Neural cell (in vitro differentiated cells): ENCODE data around the gene ILF2.

ENCODE experiments used
- TF ChIP-seq, protein P1 (sequence below): fragments of 450-650 bp; IDR thresholded peaks from 2 replicates; pipeline ENCODE4 v1.5.1; 2014; ENCODE audit warnings: antibody characterized with exemption, mild to moderate bottlenecking, moderate library complexity; ENCODE audit not compliant: poor library complexity, severe bottlenecking
- TF ChIP-seq, protein P2 (sequence below): IDR thresholded peaks from 2 replicates; pipeline ENCODE4 v1.6.1; 2012; ENCODE audit warnings: borderline replicate concordance

DNA sequence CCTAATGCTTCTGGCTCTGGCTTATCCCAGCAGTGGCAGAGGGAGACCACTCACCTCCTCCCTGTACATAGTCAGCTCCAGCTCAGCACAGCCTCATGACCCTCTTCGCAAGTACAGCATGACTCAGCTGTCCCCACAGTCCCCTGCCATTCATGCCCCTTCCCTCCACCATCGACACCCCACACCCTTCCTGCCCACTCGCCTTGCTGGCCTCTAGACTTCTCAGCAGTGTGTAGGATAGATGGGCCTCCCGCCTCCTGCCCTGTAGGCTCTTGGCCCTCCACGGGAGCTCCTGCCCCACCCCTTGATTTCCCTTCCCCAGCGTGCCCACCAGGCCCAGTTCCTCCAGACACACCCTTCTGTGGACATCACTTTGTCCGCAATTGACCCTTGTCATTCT, 17.5 kb upstream of the ILF2 start:
- TF ChIP-seq, protein P1, sequence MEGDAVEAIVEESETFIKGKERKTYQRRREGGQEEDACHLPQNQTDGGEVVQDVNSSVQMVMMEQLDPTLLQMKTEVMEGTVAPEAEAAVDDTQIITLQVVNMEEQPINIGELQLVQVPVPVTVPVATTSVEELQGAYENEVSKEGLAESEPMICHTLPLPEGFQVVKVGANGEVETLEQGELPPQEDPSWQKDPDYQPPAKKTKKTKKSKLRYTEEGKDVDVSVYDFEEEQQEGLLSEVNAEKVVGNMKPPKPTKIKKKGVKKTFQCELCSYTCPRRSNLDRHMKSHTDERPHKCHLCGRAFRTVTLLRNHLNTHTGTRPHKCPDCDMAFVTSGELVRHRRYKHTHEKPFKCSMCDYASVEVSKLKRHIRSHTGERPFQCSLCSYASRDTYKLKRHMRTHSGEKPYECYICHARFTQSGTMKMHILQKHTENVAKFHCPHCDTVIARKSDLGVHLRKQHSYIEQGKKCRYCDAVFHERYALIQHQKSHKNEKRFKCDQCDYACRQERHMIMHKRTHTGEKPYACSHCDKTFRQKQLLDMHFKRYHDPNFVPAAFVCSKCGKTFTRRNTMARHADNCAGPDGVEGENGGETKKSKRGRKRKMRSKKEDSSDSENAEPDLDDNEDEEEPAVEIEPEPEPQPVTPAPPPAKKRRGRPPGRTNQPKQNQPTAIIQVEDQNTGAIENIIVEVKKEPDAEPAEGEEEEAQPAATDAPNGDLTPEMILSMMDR, result no peak
- TF ChIP-seq, protein P2, sequence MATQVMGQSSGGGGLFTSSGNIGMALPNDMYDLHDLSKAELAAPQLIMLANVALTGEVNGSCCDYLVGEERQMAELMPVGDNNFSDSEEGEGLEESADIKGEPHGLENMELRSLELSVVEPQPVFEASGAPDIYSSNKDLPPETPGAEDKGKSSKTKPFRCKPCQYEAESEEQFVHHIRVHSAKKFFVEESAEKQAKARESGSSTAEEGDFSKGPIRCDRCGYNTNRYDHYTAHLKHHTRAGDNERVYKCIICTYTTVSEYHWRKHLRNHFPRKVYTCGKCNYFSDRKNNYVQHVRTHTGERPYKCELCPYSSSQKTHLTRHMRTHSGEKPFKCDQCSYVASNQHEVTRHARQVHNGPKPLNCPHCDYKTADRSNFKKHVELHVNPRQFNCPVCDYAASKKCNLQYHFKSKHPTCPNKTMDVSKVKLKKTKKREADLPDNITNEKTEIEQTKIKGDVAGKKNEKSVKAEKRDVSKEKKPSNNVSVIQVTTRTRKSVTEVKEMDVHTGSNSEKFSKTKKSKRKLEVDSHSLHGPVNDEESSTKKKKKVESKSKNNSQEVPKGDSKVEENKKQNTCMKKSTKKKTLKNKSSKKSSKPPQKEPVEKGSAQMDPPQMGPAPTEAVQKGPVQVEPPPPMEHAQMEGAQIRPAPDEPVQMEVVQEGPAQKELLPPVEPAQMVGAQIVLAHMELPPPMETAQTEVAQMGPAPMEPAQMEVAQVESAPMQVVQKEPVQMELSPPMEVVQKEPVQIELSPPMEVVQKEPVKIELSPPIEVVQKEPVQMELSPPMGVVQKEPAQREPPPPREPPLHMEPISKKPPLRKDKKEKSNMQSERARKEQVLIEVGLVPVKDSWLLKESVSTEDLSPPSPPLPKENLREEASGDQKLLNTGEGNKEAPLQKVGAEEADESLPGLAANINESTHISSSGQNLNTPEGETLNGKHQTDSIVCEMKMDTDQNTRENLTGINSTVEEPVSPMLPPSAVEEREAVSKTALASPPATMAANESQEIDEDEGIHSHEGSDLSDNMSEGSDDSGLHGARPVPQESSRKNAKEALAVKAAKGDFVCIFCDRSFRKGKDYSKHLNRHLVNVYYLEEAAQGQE, result no peak
